Cerebellar nuclear complex (tissue), 1 donor: ENCODE measurements around the gene ZNF383.
"Not testable (repeated sequence)": the region's sequence is repeated elsewhere in the genome, so short reads cannot be mapped to it uniquely, and the experiment has no call there.

Experiments
- DNase-seq, 2 experiments: peaks; one replicate each; lab custom pipeline; 2025; lab: John Stamatoyannopoulos, UW

Gene ZNF383

GRCh38 chr19:37292998-37293939 lies 75.3 kb downstream of the ZNF383 start:
- DNase-seq, result not testable (repeated sequence)

- DNase-seq, result not testable (repeated sequence)
Observed at GRCh38 chr19:37294246-37294645, 76.2 kb downstream of the ZNF383 start.
